Small intestine (tissue), 7 donors: Measurements from ENCODE around the gene TMEM132C. TPM values are rescaled to one million over a fixed set of nuclear protein-coding genes. Genes with fewer than 3 reads are reported as not detected.

Source experiments
- DNase-seq, 2 donors: peaks; one replicate each; pipeline versions ENCODE4 v3.0.0 to v3.0.0-alpha.2; 2013
- FAIRE-seq: peaks from 2 replicates; lab custom pipeline; 2012; peaks lifted over from hg19 to GRCh38; lab: Jason Lieb, UNC
- H3K27ac ChIP-seq, 3 donors: one replicate each; pipeline ENCODE4 v1.5.1; 2013; ENCODE audit warnings: low read length in 2 of 3, mild to moderate bottlenecking in 2 of 3, control low read depth in 1 of 3, inconsistent platforms in 1 of 3, low read depth in 1 of 3, moderate library complexity in 1 of 3
- H3K27me3 ChIP-seq, 3 donors: one replicate each; pipeline ENCODE4 v1.6.1; 2013; ENCODE audit warnings: low read length in 3 of 3, inconsistent platforms in 1 of 3; ENCODE audit not compliant: control insufficient read depth in 3 of 3, insufficient read depth in 3 of 3
- H3K36me3 ChIP-seq, 3 donors: one replicate each; pipeline ENCODE4 v1.6.1; 2013; ENCODE audit warnings: low read length in 3 of 3, inconsistent platforms in 1 of 3, low read depth in 1 of 3, mild to moderate bottlenecking in 1 of 3, moderate library complexity in 1 of 3; ENCODE audit not compliant: control insufficient read depth in 3 of 3, insufficient read depth in 2 of 3
- H3K4me1 ChIP-seq, 3 donors: one replicate each; pipeline ENCODE4 v1.6.1; 2013; ENCODE audit warnings: low read length in 2 of 3, inconsistent platforms in 1 of 3, low read depth in 1 of 3, mild to moderate bottlenecking in 1 of 3, moderate library complexity in 1 of 3; ENCODE audit not compliant: control insufficient read depth in 3 of 3, insufficient read depth in 2 of 3
- H3K4me3 ChIP-seq, 3 donors: one replicate each; pipeline ENCODE4 v1.5.1; 2013; ENCODE audit warnings: low read length in 3 of 3, control low read depth in 1 of 3, inconsistent platforms in 1 of 3, low read depth in 1 of 3, mild to moderate bottlenecking in 1 of 3, moderate library complexity in 1 of 3
- H3K9me3 ChIP-seq, 2 donors: one replicate each; pipeline ENCODE4 v1.6.1; 2013; ENCODE audit warnings: low read depth in 1 of 2, low read length in 1 of 2; ENCODE audit not compliant: control insufficient read depth in 2 of 2, insufficient read depth in 1 of 2
- WGBS, 3 donors: extraction: QIAGEN DNeasy Blood & Tissue Kit; methylation state at CpG; one replicate each; pipeline ENCODE4 v1.1.7; 2013; 5-methylcytosine and 5-hydroxymethylcytosine counted together
- polyA plus RNA-seq, 4 donors: library from polyadenylated mRNA; stranded (reverse) in 3 of 4; unstranded in 1 of 4; fragments of 200-250 nt in 3 of 4; fragments of 120-200 nt in 1 of 4; gene quantifications; one replicate each; pipeline versions ENCODE4 v1.2.1 to v1.2.3, GENCODE V29; 2013
- donor health status: healthy with polysubstance abuse.
- donor health status: control.
- donor health status: control.
- donor health status: Bipolar disorder and iron deficiency.
- donor health status: healthy.

Gene TMEM132C
- polyA plus RNA-seq, 4 donors: 0.27 to 3.2 (median 0.27) TPM; not detected in 1

GRCh38 chr12:128418944-128419343 lies 152.0 kb downstream of the TMEM132C start:
- Histone ChIP-seq H3K36me3 (no peaks in the 10 kb centered on the region), H3K9me3 (no peaks in the 10 kb centered on the region), H3K27me3 (no peaks in the 10 kb centered on the region), H3K4me1 (no peaks in the 10 kb centered on the region), H3K4me3 (no peak overlapping the region), H3K27ac (no peak overlapping the region)
- FAIRE-seq: no peak
- WGBS, 3 donors: 62 to 67% (median 66%) methylated on average over 5 of the region's 5 CpGs
- DNase-seq: no peak

- Histone ChIP-seq H3K4me1 (no peaks in the 10 kb centered on the region), H3K4me3 (no peak overlapping the region), H3K9me3 (no peaks in the 10 kb centered on the region), H3K36me3 (no peaks in the 10 kb centered on the region), H3K27me3 (no peaks in the 10 kb centered on the region), H3K27ac (no peak overlapping the region)
- 78 to 88% (median 79%) methylated on average over 2 of the region's 2 CpGs for WGBS, 3 donors
- DNase-seq (no peak), FAIRE-seq (no peak)
Observed at GRCh38 chr12:128420163-128420562, 153.2 kb downstream of the TMEM132C start.

- H3K4me1 ChIP-seq: no peaks in the 10 kb centered on the region
- no peak for FAIRE-seq
- no peak overlapping the region for H3K27ac ChIP-seq
- DNase-seq: no peak
- H3K4me3 ChIP-seq: no peak overlapping the region
- no peaks in the 10 kb centered on the region for H3K9me3 ChIP-seq
- 64 to 76% (median 76%) methylated on average over 7 of the region's 7 CpGs for WGBS, 3 donors
- H3K27me3 ChIP-seq: no peaks in the 10 kb centered on the region
- no peaks in the 10 kb centered on the region for H3K36me3 ChIP-seq
Observed at GRCh38 chr12:128421375-128421774, 154.4 kb downstream of the TMEM132C start.

GRCh38 chr12:128423205-128423604 lies 156.2 kb downstream of the TMEM132C start:
- no peaks in the 10 kb centered on the region for H3K36me3 ChIP-seq
- DNase-seq (no peak), FAIRE-seq (no peak)
- H3K27me3 ChIP-seq: no peaks in the 10 kb centered on the region
- H3K4me3 ChIP-seq: no peak overlapping the region
- no peaks in the 10 kb centered on the region for H3K9me3 ChIP-seq
- 78 to 91% (median 84%) methylated on average over 2 of the region's 2 CpGs for WGBS, 3 donors
- no peak overlapping the region for H3K27ac ChIP-seq
- no peaks in the 10 kb centered on the region for H3K4me1 ChIP-seq

- DNase-seq (no peak), FAIRE-seq (no peak)
- Histone ChIP-seq H3K27ac (no peak overlapping the region), H3K4me1 (no peaks in the 10 kb centered on the region), H3K9me3 (no peaks in the 10 kb centered on the region), H3K4me3 (no peak overlapping the region), H3K27me3 (no peaks in the 10 kb centered on the region), H3K36me3 (no peaks in the 10 kb centered on the region)
- 81 to 83% (median 81%) methylated on average over 7 of the region's 7 CpGs for WGBS, 3 donors
Observed at GRCh38 chr12:128424931-128425431, 158.0 kb downstream of the TMEM132C start.

GRCh38 chr12:128425666-128426331 lies 158.8 kb downstream of the TMEM132C start:
- Histone ChIP-seq H3K4me1 (no peaks in the 10 kb centered on the region), H3K27me3 (no peaks in the 10 kb centered on the region), H3K9me3 (no peaks in the 10 kb centered on the region), H3K36me3 (no peaks in the 10 kb centered on the region), H3K27ac (no peak overlapping the region), H3K4me3 (no peak overlapping the region)
- 76 to 81% (median 78%) methylated on average over 18 of the region's 18 CpGs for WGBS, 3 donors
- FAIRE-seq (no peak), DNase-seq (no peak)

- H3K27me3 ChIP-seq: no peaks in the 10 kb centered on the region
- H3K36me3 ChIP-seq: no peaks in the 10 kb centered on the region
- FAIRE-seq (no peak), DNase-seq (no peak)
- no peaks in the 10 kb centered on the region for H3K4me1 ChIP-seq
- H3K9me3 ChIP-seq: no peaks in the 10 kb centered on the region
- no peak overlapping the region for H3K27ac ChIP-seq
- WGBS, 3 donors: 58 to 69% (median 64%) methylated on average over 5 of the region's 5 CpGs
- no peak overlapping the region for H3K4me3 ChIP-seq
Observed at GRCh38 chr12:128426511-128426910, 159.5 kb downstream of the TMEM132C start.

GRCh38 chr12:128439796-128440195 lies 172.8 kb downstream of the TMEM132C start:
- FAIRE-seq (no peak), DNase-seq (no peak)
- no peaks in the 10 kb centered on the region for H3K27me3 ChIP-seq
- H3K27ac ChIP-seq: no peak overlapping the region
- H3K4me3 ChIP-seq: no peak overlapping the region
- WGBS, 3 donors: 70 to 84% (median 71%) methylated on average over 5 of the region's 5 CpGs
- no peaks in the 10 kb centered on the region for H3K36me3 ChIP-seq
- no peaks in the 10 kb centered on the region for H3K4me1 ChIP-seq
- no peaks in the 10 kb centered on the region for H3K9me3 ChIP-seq

GRCh38 chr12:128442096-128442495 lies 175.1 kb downstream of the TMEM132C start:
- no peak for DNase-seq

More at GRCh38 chr12:128442096-128442495, 175.1 kb downstream of the TMEM132C start:
- no peaks in the 10 kb centered on the region for H3K9me3 ChIP-seq
- no peak overlapping the region for H3K27ac ChIP-seq
- no peak overlapping the region for H3K4me3 ChIP-seq
- H3K27me3 ChIP-seq: no peaks in the 10 kb centered on the region
- 52 to 77% (median 54%) methylated on average over 2 of the region's 2 CpGs for WGBS, 3 donors
- no peaks in the 10 kb centered on the region for H3K4me1 ChIP-seq
- FAIRE-seq: no peak
- H3K36me3 ChIP-seq: no peaks in the 10 kb centered on the region
